ENCODE data around the gene TAF4. TPM values are rescaled to one million over a fixed set of nuclear protein-coding genes. Genes with fewer than 3 reads are reported as not detected.

The TAF4 gene
- total RNA-seq, 1 donor from 2014 or later = 9.6 TPM

DNA sequence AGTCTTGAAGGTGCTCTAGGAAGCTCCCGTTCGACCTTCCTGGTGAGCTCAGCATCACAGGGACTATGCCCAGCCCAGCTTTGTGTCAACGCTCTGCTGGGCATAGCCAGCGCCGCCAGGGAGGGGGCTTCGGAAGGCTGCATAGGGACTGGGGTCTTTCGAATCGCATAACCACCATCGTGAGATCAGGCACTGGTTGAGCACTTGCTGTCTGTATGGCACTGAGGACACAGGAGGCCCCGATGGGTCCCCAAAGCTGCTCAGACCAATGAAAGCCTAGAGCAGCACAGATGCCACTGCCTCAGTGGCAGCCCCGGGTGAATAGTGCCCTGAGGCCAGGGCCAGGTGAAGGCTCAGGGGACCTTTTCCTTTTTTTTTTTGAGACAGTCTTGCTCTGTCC lies 96.7 kb downstream of the TAF4 start:
- Histone ChIP-seq H3K36me3 (peaks cover 0 to 13% of the 10 kb centered on the region in 2 donors), H3K4me1 (peaks cover 8% of the 10 kb centered on the region), H3K27me3 (no peaks in the 10 kb centered on the region), H3K27ac (no peak overlapping the region), H3K9me3 (no peaks in the 10 kb centered on the region), H3K4me3 (no peak overlapping the region)
- DNase-seq (ENCODE audit: extremely low spot score in 2 of 2) = no peak
- intact Hi-C loops (cut with DNase I) = no loop called here
- TF ChIP-seq, protein P1, sequence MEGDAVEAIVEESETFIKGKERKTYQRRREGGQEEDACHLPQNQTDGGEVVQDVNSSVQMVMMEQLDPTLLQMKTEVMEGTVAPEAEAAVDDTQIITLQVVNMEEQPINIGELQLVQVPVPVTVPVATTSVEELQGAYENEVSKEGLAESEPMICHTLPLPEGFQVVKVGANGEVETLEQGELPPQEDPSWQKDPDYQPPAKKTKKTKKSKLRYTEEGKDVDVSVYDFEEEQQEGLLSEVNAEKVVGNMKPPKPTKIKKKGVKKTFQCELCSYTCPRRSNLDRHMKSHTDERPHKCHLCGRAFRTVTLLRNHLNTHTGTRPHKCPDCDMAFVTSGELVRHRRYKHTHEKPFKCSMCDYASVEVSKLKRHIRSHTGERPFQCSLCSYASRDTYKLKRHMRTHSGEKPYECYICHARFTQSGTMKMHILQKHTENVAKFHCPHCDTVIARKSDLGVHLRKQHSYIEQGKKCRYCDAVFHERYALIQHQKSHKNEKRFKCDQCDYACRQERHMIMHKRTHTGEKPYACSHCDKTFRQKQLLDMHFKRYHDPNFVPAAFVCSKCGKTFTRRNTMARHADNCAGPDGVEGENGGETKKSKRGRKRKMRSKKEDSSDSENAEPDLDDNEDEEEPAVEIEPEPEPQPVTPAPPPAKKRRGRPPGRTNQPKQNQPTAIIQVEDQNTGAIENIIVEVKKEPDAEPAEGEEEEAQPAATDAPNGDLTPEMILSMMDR (IDR thresholded peaks at IDR 0.05) = no peak
- TF ChIP-seq POLR2AphosphoS5 (IDR thresholded peaks at IDR 0.05; ENCODE audit: insufficient read depth in 1 of 2, low read depth in 1 of 2) (no peak), POLR2A (IDR thresholded peaks at IDR 0.05) (no peak)

DNA sequence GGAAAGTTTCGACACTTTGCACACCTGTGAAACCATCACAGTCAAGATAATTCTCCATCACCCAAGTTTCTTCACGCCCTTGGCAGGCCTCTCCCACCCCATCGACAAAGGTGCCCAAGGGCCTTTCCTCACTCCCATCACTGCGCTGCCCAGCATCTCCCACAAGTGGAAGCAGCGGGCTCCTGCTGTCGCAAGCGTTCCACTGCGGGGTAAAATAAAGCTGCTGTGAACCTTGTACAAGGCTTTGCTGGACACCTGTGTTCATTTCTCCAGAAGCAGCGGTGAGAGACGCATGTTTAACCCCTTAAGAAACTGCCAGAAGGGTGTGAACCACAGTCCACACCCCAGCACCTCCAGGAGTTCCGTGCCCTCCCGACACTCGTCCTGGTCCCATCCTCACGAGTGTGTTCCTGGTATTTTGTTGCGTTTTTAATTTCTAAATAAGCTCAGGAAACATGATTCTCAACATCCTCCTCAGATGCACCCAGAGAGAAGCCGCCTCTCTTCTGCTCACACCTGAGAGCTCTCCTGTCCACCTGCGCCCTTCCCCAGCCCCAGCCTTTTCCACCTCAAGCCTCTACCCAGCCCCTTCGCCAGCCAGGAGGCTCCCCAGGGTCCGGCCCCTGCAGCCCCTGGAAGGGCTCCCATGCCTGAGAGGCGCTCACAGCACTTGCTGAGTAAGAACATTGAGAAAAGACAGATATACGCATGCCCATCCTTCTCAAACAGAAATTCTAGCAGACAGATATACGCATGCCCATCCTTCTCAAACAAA lies 97.5 kb downstream of the TAF4 start:
- no peak for DNase-seq (ENCODE audit: extremely low spot score in 2 of 2)
- intact Hi-C loops (cut with DNase I) = no loop called here
- no peak overlapping the region for H3K27ac ChIP-seq

DNA sequence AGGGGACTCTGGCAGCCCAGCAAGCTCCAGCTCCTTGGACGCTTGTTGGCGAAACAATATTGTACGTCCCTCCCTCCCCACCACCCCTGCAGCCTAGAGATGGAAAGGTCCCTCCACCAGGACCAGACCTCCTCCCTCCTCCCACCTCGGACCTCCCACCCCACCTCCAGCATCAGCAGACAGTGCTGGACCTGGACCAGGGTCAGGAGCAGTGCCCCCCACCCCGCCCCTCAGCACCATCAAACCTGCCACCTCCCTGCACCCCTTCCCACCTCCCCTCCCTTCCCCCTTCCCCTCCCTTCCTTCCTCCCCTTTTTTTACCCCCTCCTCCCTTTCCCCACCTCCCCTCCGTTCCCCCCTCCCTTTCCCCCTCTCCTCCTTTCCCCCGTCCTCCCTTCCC lies 98.4 kb downstream of the TAF4 start:
- Histone ChIP-seq H3K4me1 (peaks cover 8% of the 10 kb centered on the region), H3K27ac (no peak overlapping the region), H3K4me3 (no peak overlapping the region), H3K27me3 (no peaks in the 10 kb centered on the region), H3K36me3 (no peaks in the 10 kb centered on the region), H3K9me3 (no peaks in the 10 kb centered on the region)
- no peak for DNase-seq (ENCODE audit: extremely low spot score in 2 of 2)
- no peak for TF ChIP-seq POLR2AphosphoS5 (IDR thresholded peaks at IDR 0.05; ENCODE audit: insufficient read depth in 1 of 2, low read depth in 1 of 2)
- TF ChIP-seq, protein P1 (IDR thresholded peaks at IDR 0.05) = no peak
- no peak for TF ChIP-seq POLR2A (IDR thresholded peaks at IDR 0.05)
- intact Hi-C loops (cut with DNase I) = no loop called here

More for the DNA sequence above, 97.5 kb downstream of the TAF4 start:
- Histone ChIP-seq H3K36me3 (peaks cover 0 to 6% of the 10 kb centered on the region in 2 donors), H3K4me1 (peaks cover 8% of the 10 kb centered on the region), H3K4me3 (no peak overlapping the region), H3K27me3 (no peaks in the 10 kb centered on the region), H3K9me3 (no peaks in the 10 kb centered on the region)
- TF ChIP-seq POLR2AphosphoS5 (IDR thresholded peaks at IDR 0.05; ENCODE audit: insufficient read depth in 1 of 2, low read depth in 1 of 2) = no peak
- no peak for TF ChIP-seq POLR2A (IDR thresholded peaks at IDR 0.05)
- TF ChIP-seq, protein P1 (IDR thresholded peaks at IDR 0.05) = no peak

DNA sequence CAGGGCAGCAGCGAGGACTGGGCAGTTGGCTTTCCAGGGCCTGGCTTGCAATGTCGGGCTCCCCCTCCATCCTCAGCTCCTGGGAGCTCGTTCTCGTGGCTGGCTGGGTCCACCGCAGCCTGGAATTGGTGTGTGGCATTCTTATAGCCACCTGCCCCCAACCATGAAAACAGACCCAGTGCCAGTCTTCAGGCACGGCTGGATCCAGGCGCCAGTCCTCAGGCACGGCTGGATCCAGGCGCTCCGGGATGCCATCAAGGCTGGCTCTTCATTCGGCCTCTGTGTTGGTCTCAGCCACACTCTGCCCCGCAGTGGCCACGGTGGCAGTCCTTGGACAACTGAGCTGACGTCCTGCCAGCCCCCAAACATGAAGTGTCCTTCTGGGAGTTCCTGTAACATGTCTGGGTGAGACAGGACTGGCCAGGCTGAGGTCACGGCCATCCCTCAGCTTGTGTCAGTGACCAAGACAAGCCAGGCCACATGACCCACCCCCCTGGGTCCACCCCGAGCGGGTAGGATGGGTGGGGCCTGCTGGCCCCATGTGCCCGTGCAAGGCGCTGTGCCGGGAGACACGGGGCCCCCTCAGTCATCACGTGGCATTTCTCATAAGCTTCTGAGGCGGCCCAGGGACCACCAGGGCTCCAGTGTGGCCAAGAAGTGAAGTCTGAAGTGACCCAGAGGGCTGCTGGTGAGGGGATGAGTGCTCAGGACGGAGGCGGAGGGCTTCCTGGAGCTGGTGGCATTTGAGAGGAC lies 99.0 kb downstream of the TAF4 start:
- intact Hi-C loops (cut with DNase I) = no loop called here
- no peak for DNase-seq (ENCODE audit: extremely low spot score in 2 of 2)
- TF ChIP-seq POLR2A (IDR thresholded peaks at IDR 0.05) = no peak
- no peak for TF ChIP-seq POLR2AphosphoS5 (IDR thresholded peaks at IDR 0.05; ENCODE audit: insufficient read depth in 1 of 2, low read depth in 1 of 2)
- TF ChIP-seq, protein P1 (IDR thresholded peaks at IDR 0.05) = no peak

More for the DNA sequence above, 99.0 kb downstream of the TAF4 start:
- Histone ChIP-seq H3K4me1 (peaks cover 8% of the 10 kb centered on the region), H3K9me3 (no peaks in the 10 kb centered on the region), H3K27ac (no peak overlapping the region), H3K4me3 (no peak overlapping the region), H3K27me3 (no peaks in the 10 kb centered on the region), H3K36me3 (no peaks in the 10 kb centered on the region)

All from vagina (tissue), 2 donors.